Measurements from ENCODE around the gene TSEN2. TPM values are rescaled to one million over a fixed set of nuclear protein-coding genes. Genes with fewer than 3 reads are reported as not detected.
A peak's percentile ranks its signal among the peaks of the same experiment; 100 is the strongest.

The TSEN2 gene
- total RNA-seq, 1 experiment from 2014 or later = 26.8 TPM

DNA sequence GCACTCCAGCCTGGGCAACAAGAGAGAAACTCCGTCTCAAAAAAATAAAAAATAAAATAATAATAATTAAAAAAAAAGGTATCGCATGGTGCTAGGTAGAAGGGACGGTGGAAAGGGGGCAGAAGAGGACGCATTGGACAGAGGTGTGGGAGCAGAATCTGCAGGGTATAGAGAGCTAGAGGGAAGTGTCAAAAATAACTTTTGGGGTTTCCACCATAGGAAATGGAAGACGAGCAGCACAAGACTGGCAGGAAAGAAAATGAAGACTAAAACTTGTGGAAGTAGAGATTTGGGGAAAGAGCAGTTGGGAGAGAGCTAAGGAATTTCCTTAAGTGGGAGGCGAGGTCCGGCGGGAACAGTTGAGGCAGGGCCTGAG, 72.0 kb downstream of the TSEN2 start:
- Histone ChIP-seq H2AFZ (peak overlapping the region; percentile 98), H3K4me2 (peak overlapping the region; percentile 83), H3K9me3 (ENCODE audit: insufficient read depth, low read depth) (no peaks in the 10 kb centered on the region), H3F3A (ENCODE audit: insufficient read depth, low read depth) (peaks cover 13% of the 10 kb centered on the region), H3K4me3 (peak overlapping the region; percentile 74), H3K27me3 (ENCODE audit: insufficient read depth, low read depth) (no peaks in the 10 kb centered on the region), H4K20me1 (ENCODE audit: insufficient read depth) (peaks cover 30% of the 10 kb centered on the region), H3K4me1 (replicated peaks; ENCODE audit: insufficient read depth) (peaks cover 21% of the 10 kb centered on the region), H3K9me2 (ENCODE audit: insufficient read depth) (0 out of 2 replicates have a peak, but pooled peaks cover 5% of the 10 kb centered on the region), H3K36me3 (ENCODE audit: low read depth) (no peaks in the 10 kb centered on the region), H3K79me2 (ENCODE audit: low read depth) (peaks cover 43% of the 10 kb centered on the region), H3K27ac (peak overlapping the region; percentile 80)
- BruUV-seq (replicated peaks) = TSS peak; percentile 73
- ChIA-PET CTCF (no interaction called here), POLR2A (ENCODE audit: unreplicated experiment) (interaction anchor here (0.6 to 0.7 kb wide), 3 partner anchors 9 to 1460 kb away, joined by 4 to 13 read pairs (median 11); no protein-coding TSS in a partner anchor)
- no peak for TF ChIP-seq CTCF (conservative IDR thresholded peaks at IDR 0.05)
- no peak for TF ChIP-seq EZH2 (IDR thresholded peaks at IDR 0.05; ENCODE audit: low read depth)
- intact Hi-C loops (cut with micrococcal nuclease; ENCODE audit: unreplicated experiment) = loop anchor here (1.0 to 5.0 kb wide), 2 partner anchors 74 to 421 kb away; partner anchors contain the start of gene TSEN2
- no peak for DNase-seq

DNA sequence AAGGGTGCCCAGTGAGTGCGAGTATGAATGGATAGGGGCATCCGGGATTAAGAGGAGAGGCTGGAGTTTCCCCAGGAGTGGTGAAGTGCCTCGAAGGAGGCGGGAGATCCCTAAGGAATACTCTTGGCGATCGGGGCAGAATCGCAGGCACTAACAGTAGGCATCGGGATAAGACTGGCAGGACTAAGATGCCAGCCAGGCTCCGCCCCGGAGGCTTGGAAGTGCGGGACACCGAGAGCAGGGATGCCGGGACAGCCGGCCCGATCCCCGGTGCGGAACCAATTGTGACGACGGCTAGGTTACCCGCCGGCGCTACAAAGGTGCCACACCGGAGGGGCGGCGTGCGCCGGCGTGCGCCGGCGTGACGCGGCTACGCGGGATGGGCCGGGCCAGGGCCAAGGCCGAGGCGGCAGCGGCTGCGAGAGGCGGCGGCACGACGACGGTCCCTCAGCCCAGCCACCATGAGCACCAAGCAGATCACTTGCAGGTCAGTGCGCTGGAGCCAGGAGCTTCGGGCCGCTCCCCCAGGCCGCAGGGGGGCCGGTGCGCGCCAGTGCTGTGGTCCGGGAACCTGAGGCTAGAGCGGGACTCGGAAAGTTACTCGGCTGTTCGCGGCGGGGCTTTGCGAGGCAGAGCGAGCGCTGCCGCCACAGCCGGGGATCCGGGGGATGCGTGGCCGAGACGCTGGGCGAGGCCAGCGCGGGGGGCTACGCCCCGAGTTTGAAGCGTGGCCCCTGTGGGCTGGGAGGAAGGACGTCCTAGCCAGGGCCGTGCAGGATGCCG, 72.6 kb downstream of the TSEN2 start, which contains the start of gene MKRN2:
MKRN2 (plus strand) TSS at position 398 of the 783 bp plus-strand sequence; CDS start at position 462, 64 bp downstream.
- ChIA-PET CTCF (interaction anchor here (0.6 to 0.7 kb wide), 2 partner anchors 28 to 1338 kb away, joined by 5 read pairs; no protein-coding TSS in a partner anchor), POLR2A (ENCODE audit: unreplicated experiment) (interaction anchor here (0.6 kb wide), 1 partner anchor 10 kb away, joined by 13 read pairs; no protein-coding TSS in a partner anchor)
- Histone ChIP-seq H3F3A (ENCODE audit: insufficient read depth, low read depth) (peaks cover 13% of the 10 kb centered on the region), H3K36me3 (ENCODE audit: low read depth) (no peaks in the 10 kb centered on the region), H3K9me2 (ENCODE audit: insufficient read depth) (0 out of 2 replicates have a peak, but pooled peaks cover 5% of the 10 kb centered on the region), H3K79me2 (ENCODE audit: low read depth) (peaks cover 49% of the 10 kb centered on the region), H3K4me3 (peak within 1 kb of the TSS; percentile 74), H3K4me2 (peak within 1 kb of the TSS; percentile 83), H2AFZ (peak within 1 kb of the TSS; percentile 98), H3K4me1 (replicated peaks; ENCODE audit: insufficient read depth) (peaks cover 21% of the 10 kb centered on the region), H3K27me3 (ENCODE audit: insufficient read depth, low read depth) (no peaks in the 10 kb centered on the region), H3K27ac (peak within 1 kb of the TSS; percentile 80), H4K20me1 (ENCODE audit: insufficient read depth) (peaks cover 36% of the 10 kb centered on the region), H3K9me3 (ENCODE audit: insufficient read depth, low read depth) (no peaks in the 10 kb centered on the region)
- intact Hi-C loops (cut with micrococcal nuclease; ENCODE audit: unreplicated experiment) = loop anchor here (1.0 to 5.0 kb wide), 2 partner anchors 75 to 422 kb away; partner anchors contain the start of gene TSEN2
- peak; percentile 70 to 92 for DNase-seq
- TF ChIP-seq CTCF (conservative IDR thresholded peaks at IDR 0.05) = no peak
- TF ChIP-seq EZH2 (IDR thresholded peaks at IDR 0.05; ENCODE audit: low read depth) = no peak
- BruUV-seq (replicated peaks) = TSS peak; percentile 32

DNA sequence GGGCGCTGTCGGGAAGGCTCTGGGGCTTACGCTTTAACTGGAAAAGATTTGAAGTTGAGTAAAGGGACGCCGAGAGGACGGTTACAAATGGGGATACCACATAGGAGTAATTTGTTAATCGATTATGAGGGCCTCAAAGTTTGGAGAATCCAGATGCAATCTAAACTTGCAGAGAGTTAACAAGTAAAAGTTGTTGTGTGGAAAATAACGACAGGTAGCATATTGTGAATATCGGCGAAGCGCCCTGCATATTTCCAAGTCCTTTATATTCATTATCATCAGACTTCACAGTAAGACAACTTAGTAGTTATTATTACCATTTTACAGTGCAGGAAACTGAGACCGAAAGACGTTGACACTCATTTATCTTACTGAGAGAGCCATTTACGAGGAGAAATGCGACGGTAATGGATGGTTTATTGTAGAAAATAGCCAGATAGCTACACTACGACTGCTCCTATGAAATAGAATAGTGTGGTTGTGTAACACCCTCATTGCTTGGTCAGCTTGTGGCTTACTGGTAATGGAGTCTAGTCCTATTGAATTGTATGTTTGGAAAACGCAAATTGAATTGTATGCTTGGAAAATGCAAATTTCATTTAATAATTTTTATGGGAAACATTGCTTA, 73.3 kb downstream of the TSEN2 start:
- H3K9me3 ChIP-seq (ENCODE audit: insufficient read depth, low read depth) = no peaks in the 10 kb centered on the region
- peaks cover 13% of the 10 kb centered on the region for H3F3A ChIP-seq (ENCODE audit: insufficient read depth, low read depth)
- no peaks in the 10 kb centered on the region for H3K27me3 ChIP-seq (ENCODE audit: insufficient read depth, low read depth)
- H3K4me3 ChIP-seq = peak overlapping the region; percentile 74
- no peak for TF ChIP-seq CTCF (conservative IDR thresholded peaks at IDR 0.05)
- no peak for TF ChIP-seq EZH2 (IDR thresholded peaks at IDR 0.05; ENCODE audit: low read depth)
- no peaks in the 10 kb centered on the region for H3K36me3 ChIP-seq (ENCODE audit: low read depth)
- intact Hi-C loops (cut with micrococcal nuclease; ENCODE audit: unreplicated experiment) = loop anchor here (5.0 kb wide), 1 partner anchor 75 kb away; the partner anchor contains the start of gene TSEN2
- peaks cover 42% of the 10 kb centered on the region for H4K20me1 ChIP-seq (ENCODE audit: insufficient read depth)
- DNase-seq = no peak
- CTCF ChIA-PET = interaction anchor here (0.6 to 0.7 kb wide), 2 partner anchors 27 to 1337 kb away, joined by 5 read pairs; no protein-coding TSS in a partner anchor
- H3K27ac ChIP-seq = peak overlapping the region; percentile 80
- peaks cover 21% of the 10 kb centered on the region for H3K4me1 ChIP-seq (replicated peaks; ENCODE audit: insufficient read depth)
- H3K4me2 ChIP-seq = peak overlapping the region; percentile 83
- peaks cover 56% of the 10 kb centered on the region for H3K79me2 ChIP-seq (ENCODE audit: low read depth)
- 0 out of 2 replicates have a peak, but pooled peaks cover 5% of the 10 kb centered on the region for H3K9me2 ChIP-seq (ENCODE audit: insufficient read depth)
- POLR2A ChIA-PET (ENCODE audit: unreplicated experiment) = interaction anchor here (0.6 kb wide), 1 partner anchor 390 kb away, joined by 3 read pairs; no protein-coding TSS in a partner anchor
- no TSS peak for BruUV-seq (replicated peaks)
- peak overlapping the region; percentile 89 for H2AFZ ChIP-seq
